ENCODE data around the gene TAS1R3.

TAS1R3 gene

GRCh38 chr1:1297802-1298424 is 33.2 kb upstream of the TAS1R3 start:
- Histone ChIP-seq H3K79me2 (ENCODE audit: low read length) (no peaks in the 10 kb centered on the region), H3F3A (ENCODE audit: insufficient read depth, low read length) (no peaks in the 10 kb centered on the region), H2AFZ (ENCODE audit: low read length) (no peak overlapping the region), H3K4me3 (ENCODE audit: low read length) (no peak overlapping the region), H4K20me1 (ENCODE audit: insufficient read depth, low read length) (no peaks in the 10 kb centered on the region), H3K9me3 (replicated peaks; ENCODE audit: insufficient read depth, low read length) (no peaks in the 10 kb centered on the region), H3K27ac (ENCODE audit: low read length) (no peak overlapping the region), H3K36me3 (replicated peaks; ENCODE audit: insufficient read depth, low read length) (no peaks in the 10 kb centered on the region), H3K4me1 (ENCODE audit: low read length) (no peaks in the 10 kb centered on the region), H3K9me2 (replicated peaks; ENCODE audit: insufficient read depth, low read length) (no peaks in the 10 kb centered on the region), H3K27me3 (replicated peaks; ENCODE audit: insufficient read depth, low read length) (no peaks in the 10 kb centered on the region), H3K4me2 (ENCODE audit: low read depth, low read length) (no peak overlapping the region), H3K9ac (ENCODE audit: low read length) (no peak overlapping the region)
- no peak for TF ChIP-seq EZH2phosphoT487 (IDR thresholded peaks at IDR 0.05; ENCODE audit: low read length)
- no peak for TF ChIP-seq EZH2 (optimal IDR thresholded peaks at IDR 0.05; ENCODE audit: low read depth, low read length)
- no peak for TF ChIP-seq CTCF (IDR thresholded peaks at IDR 0.05; ENCODE audit: low read length)
- DNase-seq: no peak

GRCh38 chr1:1298861-1299685 is 32.0 kb upstream of the TAS1R3 start:
- no peaks in the 10 kb centered on the region for H3K79me2 ChIP-seq (ENCODE audit: low read length)
- H3K4me3 ChIP-seq (ENCODE audit: low read length): no peak overlapping the region
- no peak overlapping the region for H3K9ac ChIP-seq (ENCODE audit: low read length)
- H3K27ac ChIP-seq (ENCODE audit: low read length): no peak overlapping the region
- H3K4me1 ChIP-seq (ENCODE audit: low read length): no peaks in the 10 kb centered on the region
- H3K4me2 ChIP-seq (ENCODE audit: low read depth, low read length): no peak overlapping the region
- H3K9me3 ChIP-seq (replicated peaks; ENCODE audit: insufficient read depth, low read length): no peaks in the 10 kb centered on the region
- no peaks in the 10 kb centered on the region for H4K20me1 ChIP-seq (ENCODE audit: insufficient read depth, low read length)
- no peaks in the 10 kb centered on the region for H3K9me2 ChIP-seq (replicated peaks; ENCODE audit: insufficient read depth, low read length)
- no peak for TF ChIP-seq CTCF (IDR thresholded peaks at IDR 0.05; ENCODE audit: low read length)
- no peak for TF ChIP-seq EZH2phosphoT487 (IDR thresholded peaks at IDR 0.05; ENCODE audit: low read length)
- TF ChIP-seq EZH2 (optimal IDR thresholded peaks at IDR 0.05; ENCODE audit: low read depth, low read length): no peak
- H3K36me3 ChIP-seq (replicated peaks; ENCODE audit: insufficient read depth, low read length): no peaks in the 10 kb centered on the region
- no peaks in the 10 kb centered on the region for H3F3A ChIP-seq (ENCODE audit: insufficient read depth, low read length)
- no peak overlapping the region for H2AFZ ChIP-seq (ENCODE audit: low read length)
- no peaks in the 10 kb centered on the region for H3K27me3 ChIP-seq (replicated peaks; ENCODE audit: insufficient read depth, low read length)
- DNase-seq: no peak

- Histone ChIP-seq H3K79me2 (ENCODE audit: low read length) (no peaks in the 10 kb centered on the region; the same call in 1 of the 2 replicates), H3K27ac (ENCODE audit: low read length) (no peak overlapping the region), H3K9ac (ENCODE audit: low read length) (no peak overlapping the region), H3K4me1 (ENCODE audit: low read length) (no peaks in the 10 kb centered on the region), H3F3A (ENCODE audit: insufficient read depth, low read length) (no peaks in the 10 kb centered on the region), H3K36me3 (replicated peaks; ENCODE audit: insufficient read depth, low read length) (no peaks in the 10 kb centered on the region), H3K27me3 (replicated peaks; ENCODE audit: insufficient read depth, low read length) (no peaks in the 10 kb centered on the region), H3K9me3 (replicated peaks; ENCODE audit: insufficient read depth, low read length) (no peaks in the 10 kb centered on the region), H3K9me2 (replicated peaks; ENCODE audit: insufficient read depth, low read length) (no peaks in the 10 kb centered on the region), H3K4me2 (ENCODE audit: low read depth, low read length) (no peak overlapping the region), H2AFZ (ENCODE audit: low read length) (no peak overlapping the region), H4K20me1 (ENCODE audit: insufficient read depth, low read length) (no peaks in the 10 kb centered on the region), H3K4me3 (ENCODE audit: low read length) (no peak overlapping the region)
- peak; percentile 23 for DNase-seq
- TF ChIP-seq EZH2 (optimal IDR thresholded peaks at IDR 0.05; ENCODE audit: low read depth, low read length) (no peak), CTCF (IDR thresholded peaks at IDR 0.05; ENCODE audit: low read length) (peak; percentile 40)
Observed at GRCh38 chr1:1299686-1300351, 31.3 kb upstream of the TAS1R3 start.

Measured in MM.1S (cell line).